IPS DF 4.7 (cell line): ENCODE data around the gene COG5.

Experiments used
- DNase-seq: peaks from one replicate; pipeline ENCODE4 v3.0.0-alpha.2; 2013; ENCODE audit warnings: low spot score; ENCODE audit errors: extremely low read depth

The COG5 gene

DNA sequence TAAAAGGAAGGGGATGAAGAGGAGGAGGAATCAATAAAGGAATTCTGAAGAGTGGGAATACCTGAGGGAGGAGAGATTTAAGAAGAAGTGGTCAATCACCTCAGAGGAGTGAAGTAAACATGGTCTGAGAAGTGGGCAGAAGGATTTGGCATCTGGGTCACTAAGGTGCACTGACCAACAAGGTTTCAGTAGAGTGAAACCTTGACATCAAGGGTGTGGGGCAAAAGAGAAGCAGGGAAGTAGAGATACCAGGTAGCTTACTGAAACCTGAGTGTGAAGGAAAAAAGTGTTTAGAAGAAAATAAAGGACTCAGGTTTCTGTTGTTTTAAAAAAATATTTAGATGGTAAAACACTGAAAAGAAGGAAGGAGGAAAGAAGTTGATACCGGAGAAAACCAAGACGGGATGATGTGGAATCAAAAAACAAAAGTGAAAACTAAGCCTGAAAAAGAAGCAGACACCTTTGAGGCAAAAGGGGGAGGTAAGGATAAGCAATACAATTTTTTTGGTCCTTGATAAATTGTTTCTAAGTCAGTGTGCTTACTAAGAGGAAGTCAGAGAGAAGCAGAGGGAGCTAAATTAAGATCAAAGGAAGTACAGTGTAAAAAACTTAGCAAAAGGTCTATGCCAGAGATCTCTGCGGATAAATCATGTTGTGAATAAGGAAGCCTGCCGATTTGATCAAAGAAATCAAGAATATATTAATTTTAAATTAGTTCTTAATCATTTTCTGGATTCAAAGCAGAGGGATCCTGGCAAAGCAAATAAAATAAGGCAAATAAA is 231.0 kb downstream of the COG5 start:
- no peak for DNase-seq

DNA sequence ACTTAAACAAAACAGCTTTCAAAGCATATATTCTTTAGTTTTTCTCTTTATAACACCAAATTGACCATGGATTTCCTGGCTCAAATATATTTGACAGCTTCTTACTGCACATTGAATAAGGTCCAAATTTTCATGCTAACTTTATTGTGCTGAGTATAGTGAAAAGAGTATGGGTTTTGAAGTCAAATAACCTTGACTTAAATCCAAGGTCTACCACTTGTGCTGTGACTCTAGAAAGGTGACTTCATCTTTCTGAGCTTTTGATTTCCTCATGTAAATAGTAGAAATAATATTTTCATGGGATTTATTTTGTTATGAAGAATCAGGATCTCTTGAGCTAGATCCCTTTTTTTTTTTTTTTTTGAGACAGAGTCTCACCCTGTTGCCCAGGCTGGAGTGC is 233.2 kb downstream of the COG5 start:
- DNase-seq, result no peak

DNA sequence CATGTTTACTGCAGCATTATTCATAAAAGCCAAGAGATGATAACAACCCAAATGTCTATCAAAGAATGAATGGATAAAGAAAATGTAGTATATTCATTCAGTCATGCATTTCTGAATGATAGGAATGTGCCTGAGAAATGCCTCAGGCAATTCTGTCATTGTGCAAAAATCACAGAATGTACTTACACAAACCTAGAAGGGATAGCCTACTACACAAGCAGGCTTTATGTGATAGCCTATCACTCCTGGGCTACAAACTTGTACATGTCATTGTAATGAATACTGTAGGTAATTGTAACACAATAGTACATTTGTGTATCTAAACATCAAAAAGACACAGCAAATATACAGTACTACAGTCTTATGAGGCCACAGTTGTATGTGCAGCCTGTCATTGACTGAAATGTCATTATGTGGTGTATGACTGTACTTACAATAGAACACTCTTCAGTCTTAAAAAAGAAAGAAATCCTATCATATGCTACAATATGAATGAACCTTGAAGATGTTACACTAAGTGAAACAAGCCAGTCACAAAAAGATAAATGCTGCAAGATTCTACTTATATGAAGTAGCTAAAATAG is 235.6 kb downstream of the COG5 start:
- DNase-seq, result no peak

DNA sequence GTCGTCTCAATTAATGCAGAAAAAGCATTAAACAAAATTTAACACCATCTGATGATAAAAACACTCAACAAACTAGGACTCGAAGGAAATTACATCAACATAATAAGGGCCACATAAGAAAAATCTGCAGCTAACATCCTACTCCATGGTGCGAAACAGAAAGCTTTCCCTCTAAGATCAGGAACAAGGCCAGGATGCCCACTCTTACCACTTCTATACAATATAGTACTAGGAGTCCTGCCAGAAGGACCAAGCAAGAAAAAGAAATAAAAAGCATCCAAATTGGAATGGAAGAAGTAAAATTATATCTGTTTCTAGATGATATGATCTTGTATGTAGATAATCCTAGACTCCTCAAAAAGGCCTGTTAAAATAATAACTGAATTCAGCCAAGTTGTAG is 237.7 kb downstream of the COG5 start:
- no peak for DNase-seq

DNA sequence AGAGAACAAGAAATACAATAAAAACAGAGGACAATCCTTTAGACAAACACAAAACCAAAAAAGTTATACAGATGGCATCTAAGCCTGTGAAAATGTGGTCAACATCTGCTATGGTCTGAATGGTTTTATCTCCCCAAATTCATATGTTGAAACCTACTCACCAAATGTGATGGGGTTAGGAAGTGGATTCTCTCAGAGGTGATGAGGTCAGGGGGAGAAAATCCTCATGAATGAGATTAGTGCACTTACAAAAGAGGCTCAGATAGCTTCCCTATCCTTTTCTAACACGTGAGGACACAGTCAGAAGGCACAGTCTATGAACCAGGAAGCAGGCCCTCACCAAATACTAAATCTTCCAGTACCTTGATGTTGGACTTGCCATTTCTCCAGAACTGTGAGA is 241.7 kb downstream of the COG5 start:
- no peak for DNase-seq

DNA sequence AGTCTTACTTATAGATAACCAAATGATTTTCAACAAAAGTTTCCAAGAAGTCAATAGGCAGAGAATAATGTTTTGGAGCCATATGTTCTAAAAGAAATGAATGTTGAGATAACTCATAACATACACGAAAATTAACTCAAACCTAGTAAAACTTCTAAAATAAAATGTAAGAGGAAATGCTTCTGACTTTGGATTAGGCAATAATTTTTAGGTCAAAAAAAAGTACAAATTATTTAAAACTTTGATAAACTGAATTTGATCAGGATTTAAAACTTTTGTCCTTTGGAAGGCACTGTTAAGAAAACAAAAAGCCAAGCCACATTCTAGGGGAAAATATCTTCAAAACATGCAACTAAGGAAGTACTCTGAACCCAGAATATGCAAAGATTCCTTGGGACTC is 242.1 kb downstream of the COG5 start:
- no peak for DNase-seq

DNA sequence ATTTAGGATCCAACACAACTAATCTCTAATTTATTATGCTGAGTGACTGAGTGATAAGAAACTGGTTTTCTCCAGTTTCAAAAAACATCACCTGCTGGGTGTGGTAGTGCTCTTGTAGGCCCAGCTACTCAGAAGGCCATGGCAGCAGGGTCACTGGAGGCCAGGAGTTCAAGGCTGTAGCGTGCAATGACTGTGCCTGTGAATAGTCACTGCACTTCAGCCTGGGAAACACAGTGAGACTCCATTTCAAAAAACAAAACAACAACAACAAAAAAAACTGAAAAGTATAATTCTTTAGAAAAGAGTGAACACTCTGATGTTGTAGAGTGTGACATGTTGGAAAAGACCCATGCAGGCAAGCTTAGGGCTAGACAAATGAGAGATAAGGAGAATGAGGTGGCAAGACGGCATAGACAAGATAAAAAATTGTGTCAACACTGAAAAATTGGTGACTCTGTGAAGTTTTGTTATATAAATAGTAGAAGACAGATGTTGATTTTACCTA is 243.9 kb downstream of the COG5 start:
- no peak for DNase-seq

DNA sequence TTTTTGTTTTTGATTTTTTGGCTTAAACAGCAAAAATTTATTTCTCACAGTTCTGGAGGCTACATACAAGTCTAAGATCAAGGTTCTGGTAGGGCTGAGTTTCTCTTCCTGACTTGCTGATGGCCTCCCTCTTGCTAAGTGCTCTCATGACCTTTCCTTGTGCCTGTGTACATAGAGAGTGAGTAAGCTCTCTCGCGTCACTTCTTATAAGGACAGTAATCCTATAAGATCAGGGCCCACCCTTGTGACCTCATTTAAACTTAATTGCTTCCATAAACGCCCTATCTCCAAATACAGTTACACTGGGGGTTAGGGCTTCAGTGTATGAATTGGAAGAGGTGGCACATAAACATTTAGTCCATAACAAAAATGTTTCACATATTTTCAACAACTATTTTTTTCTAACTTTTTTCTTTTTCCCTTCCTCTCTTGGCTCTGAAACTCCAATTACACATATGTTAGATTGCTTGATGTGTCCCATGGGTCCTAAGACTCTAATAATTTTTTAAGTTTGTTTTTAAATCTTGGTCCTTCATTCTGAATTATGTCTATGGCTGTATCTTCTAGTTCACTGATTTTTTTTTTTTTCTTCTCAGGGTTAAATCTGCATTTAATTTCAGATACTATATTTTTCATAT is 245.1 kb downstream of the COG5 start:
- no peak for DNase-seq

DNA sequence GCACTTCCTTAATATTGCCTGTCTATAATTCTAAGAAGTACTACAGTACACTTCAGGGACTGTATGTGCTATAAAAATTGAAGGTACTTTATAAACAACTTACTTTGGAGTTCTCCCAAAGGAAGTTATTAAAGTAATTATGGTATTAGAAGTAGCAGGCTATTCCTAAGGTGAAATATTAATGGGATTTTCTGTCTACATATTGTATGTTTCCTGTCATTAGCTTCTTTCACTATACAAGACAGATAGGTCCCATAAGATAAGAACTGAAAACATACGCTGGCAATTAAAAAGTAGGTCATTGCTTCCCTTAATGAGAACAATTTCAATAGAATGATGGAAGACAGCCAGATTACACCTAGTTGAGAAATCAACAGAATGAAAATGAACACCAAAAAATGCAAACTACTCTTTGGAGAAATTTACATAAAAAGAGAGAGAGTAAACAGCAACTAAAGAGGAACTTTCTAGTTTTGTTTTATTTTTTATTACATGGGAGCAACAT is 248.0 kb downstream of the COG5 start:
- DNase-seq, result no peak

DNA sequence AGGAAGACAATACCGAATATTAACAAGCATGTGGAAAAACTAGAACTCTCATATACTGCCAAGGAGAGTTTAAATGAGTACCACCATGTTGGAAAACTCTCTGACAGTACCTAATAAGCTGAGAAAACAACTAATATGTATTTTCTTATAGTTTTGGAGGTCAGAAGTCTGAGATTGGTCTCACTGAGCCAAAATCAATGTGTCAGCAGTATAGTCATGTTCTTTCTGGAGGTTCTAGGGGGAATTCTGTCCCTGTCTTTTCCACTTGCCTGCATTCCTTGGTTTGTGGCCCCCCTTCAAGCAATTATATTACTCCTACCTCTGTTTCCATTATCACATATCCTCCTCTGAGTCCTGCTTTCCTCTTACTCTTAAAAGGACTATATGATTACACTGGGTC is 250.4 kb downstream of the COG5 start:
- DNase-seq, result no peak

DNA sequence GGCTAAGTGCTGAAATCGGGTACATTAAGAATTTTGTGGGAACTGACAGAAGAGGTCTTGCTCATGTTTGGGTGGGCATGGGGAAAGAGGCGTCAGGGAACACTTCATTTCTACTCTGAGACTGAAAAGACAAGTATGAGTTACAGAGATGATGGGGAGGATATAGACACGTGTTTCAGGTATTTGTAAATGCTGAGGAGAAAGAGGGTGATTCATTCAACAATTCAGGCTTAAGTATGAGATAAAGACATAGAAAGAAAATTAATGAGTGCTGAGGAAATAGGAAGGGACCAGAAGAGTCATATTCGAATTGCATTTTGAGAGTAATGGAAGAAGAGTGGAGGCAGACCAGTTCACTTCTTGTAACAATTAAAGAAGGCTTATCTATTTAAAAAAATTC is 251.3 kb downstream of the COG5 start:
- no peak for DNase-seq

DNA sequence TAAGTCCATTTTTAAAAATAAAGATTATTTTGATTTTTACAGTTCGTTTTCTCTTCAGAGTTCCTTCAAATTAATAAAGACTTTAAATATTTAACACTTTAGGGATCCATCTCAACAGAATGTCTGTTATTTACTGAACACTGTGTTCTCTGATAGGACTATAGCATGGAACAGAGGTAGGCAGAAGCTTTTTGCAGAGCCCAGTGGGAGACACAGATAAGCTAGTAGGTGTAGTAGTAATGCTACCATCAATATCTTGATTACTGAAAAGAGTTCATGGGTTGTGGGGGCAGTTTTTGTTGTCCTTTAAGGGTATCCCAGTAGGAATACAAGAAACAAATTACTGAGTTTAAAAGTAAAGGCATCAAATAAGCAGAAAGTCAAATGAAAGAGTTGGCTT is 254.4 kb downstream of the COG5 start:
- DNase-seq, result no peak

DNA sequence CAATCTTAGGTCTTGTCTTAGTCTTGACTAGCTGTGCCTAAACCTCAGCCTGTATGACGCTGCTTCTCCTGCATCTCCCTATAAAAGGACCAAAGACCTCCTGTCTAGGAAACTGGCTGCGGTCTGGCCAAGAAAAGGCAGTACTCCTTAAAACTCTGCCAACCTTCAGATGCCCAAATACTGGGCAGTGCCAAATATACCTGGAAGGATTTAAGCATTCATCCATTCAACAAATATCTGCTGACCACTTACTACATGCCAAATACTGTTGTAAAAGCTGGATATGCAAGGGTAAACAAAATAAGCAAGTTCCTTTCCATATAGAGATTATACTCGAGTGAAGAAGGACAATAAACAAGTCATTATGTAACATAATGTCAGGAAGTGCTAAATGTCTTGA is 259.1 kb downstream of the COG5 start:
- DNase-seq, result no peak

DNA sequence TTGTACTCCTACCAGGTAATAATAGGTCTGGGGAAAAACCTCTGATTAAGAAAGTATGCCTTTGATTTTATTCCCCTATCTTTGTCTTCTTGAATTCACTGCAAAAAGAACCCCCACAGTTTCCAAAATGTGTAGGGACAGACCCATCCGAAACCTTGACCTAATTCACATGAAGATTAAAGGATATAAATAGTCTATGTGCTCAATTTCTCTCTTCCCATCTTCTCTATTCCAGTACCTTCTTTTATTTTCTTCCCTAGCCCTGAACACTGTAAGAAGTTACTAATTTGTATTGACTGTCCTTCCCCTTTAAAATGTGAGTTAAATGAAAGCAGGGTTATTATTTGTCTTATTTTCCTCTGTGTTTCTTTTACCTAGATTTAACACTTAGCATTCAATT is 259.7 kb downstream of the COG5 start:
- no peak for DNase-seq

DNA sequence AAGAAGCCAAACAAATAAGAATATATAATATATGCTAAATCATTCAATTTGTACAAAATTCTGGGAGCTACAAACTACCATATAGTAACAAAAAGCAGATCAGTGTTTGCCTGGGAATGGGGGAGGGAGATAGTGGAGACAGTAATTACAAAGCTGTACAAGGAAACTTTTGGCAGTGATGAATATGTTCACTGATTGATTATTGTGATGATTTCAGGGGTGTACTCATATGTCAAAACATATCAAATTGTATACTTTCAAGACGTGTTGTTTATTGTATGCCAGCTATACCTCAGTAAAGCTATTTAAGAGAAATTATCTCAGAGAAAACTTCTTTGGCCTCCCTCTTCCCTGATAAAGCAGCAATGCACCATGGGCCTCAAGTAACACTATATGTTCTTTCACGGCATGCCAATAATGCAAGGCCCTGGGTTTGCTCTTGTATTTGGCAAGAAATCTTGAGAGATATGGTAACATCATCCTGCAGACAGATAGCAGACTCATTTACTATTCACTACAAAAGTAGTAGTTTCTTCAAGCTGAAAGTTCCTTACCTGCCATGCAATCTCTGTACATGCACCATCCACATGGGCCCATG is 261.4 kb downstream of the COG5 start:
- no peak for DNase-seq

DNA sequence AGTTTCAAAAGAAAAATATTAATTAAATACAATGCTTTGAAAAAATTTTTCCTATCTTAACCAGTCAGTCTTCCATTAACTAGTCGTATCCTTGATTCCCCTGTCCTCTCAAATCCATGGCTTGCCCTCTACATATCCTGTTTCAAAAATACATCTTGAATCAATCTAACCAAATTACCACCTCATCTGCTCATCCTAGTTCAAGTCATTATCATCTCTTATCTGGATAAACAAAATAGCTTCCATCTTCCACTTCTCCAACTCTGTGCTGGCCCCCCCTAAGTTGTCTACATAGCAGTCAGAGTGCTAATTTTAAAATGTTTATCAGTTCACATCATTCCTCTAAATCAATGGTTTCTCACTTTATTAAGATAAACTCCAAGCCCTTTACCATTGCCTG is 269.5 kb downstream of the COG5 start:
- DNase-seq, result no peak

DNA sequence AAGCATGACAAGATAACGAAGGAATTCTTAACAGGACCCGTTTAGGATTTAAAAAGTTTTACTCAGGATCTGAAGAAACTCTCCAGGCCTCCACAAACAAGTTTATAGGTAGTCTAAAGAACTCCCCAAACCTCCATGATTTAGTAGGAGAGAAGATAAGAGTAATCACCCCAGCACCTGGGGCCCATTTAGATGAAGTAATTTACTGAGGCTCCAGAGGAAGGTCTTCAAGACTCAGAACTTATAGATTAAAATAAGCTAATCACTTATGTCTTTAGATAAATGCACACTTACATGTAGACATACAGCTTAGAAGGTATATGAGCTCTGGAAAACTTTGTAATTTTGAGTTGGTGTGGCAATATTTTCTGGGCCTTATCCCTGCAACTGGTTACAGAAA is 271.1 kb downstream of the COG5 start:
- DNase-seq, result no peak

DNA sequence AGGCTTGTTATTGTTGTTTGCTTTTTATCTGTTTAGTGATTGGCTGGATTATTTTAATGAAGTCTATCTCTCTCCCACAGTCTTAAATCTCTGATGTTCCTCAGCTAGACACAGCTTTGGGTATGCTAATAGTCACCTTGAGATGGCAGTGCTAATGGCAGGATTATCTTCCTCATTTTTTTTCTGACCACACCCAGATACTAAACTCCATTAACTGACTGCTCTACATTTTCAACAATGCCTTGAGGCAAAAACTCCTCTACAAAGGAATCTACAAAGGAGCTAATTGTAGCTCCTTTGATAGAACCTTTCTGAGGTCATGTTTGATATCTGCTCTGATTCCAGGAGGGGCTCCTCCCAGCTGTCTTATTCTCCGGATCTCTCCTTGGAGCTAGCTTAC is 272.3 kb downstream of the COG5 start:
- DNase-seq, result no peak

DNA sequence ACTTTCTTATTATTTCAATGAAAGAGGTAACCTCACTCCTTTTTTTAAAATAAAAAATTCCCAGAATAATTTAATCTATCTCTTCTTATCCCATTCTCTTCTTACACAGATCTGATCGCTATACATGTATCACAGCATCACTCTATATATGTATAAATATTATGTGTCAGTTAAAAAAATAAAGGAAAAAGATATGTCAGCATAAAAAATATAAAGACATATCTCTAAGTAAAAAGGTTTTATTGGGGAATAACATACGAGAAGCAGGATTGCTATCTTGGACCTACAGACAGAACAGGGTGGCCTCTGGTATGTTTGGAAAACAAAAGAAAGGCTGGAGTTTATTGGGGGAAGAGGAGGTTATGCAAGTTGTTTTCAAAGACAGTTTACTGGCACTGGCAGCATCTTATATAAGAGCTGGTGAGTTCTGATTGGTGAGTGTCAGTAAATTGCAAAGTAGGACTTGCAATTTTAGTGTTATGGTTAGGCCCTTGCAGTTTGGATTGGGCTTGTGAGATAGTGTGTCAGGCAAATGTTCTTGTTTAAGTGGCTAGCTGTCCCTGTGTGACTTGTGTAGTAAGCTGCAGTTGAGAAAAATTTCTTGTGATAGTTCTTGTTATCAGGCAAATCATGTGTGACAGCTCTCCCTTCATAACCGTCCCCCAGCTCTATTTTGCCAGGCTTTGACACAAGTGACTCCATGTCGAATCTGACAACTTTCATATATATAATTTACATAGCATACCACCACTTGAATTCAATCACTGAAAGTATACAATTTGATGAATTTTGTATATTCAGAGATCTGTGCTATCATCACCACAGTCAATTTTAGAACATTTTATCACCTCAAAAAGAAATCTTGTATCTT is 276.7 kb downstream of the COG5 start:
- no peak for DNase-seq

DNA sequence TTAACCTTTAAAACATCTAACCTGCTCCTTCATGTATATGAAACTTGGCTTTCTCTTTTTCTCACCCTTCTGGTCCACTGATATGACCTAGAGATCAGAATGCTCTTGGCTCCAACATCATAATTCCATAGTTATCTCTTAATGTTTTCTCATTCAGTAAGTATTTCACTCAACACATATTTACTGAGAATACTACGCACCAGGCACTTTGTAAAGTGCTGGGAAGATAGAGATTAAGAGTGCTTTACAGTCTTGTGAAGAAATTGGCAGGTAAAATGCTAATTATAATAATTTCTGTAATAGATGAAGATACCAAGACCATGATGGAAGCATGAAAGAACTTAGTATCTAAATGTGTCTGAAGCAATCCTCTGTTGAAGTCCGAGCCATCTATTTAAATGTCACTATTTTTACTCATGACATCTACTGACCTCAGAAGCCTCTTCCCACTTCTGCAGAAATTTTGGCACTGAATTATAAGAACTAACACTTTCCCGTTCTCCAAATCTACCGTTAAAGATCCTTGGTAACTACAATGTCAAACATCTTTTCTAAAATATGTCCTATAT is 278.7 kb downstream of the COG5 start:
- DNase-seq, result no peak

DNA sequence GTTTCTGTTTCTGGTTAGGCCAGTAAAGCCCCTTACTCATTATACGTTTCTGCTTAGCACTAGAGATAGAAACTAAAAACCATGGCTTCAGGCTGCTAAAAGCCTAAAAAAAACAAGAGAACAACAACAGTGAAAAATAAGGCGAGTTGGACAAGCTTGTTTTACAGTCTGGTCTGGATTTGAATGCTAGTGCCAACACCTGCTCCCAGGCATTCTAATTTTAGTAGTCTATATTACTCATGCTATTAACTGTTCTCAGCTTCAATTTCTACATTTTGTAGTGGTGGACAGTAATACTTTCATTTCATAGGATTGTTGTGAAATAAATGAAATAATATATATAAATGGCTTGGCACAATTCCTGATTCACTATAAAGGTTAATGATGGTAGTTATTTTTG is 286.4 kb downstream of the COG5 start:
- no peak for DNase-seq
